Keratinocyte (primary cell): ENCODE results near the gene LYPD6B. TPM values are rescaled to one million over a fixed set of nuclear protein-coding genes. Genes with fewer than 3 reads are reported as not detected.

Experiments
- DNase-seq: peaks from one replicate; pipeline ENCODE4 v3.0.0-alpha.2; 2011; ENCODE audit warnings: low read depth, missing footprints, low spot score
- FAIRE-seq: peaks from 2 replicates; lab custom pipeline; 2011; peaks lifted over from hg19 to GRCh38; lab: Jason Lieb, UNC
- H2AFZ ChIP-seq: 2 replicates; pipeline ENCODE4 v1.6.0; 2012; ENCODE audit warnings: low read length, control low read depth, inconsistent platforms; ENCODE audit not compliant: control insufficient read depth
- H3K27ac ChIP-seq: 2 replicates; pipeline ENCODE4 v1.5.1; 2011; ENCODE audit warnings: low read length; ENCODE audit not compliant: control insufficient read depth, insufficient read depth
- H3K27me3 ChIP-seq: 3 replicates; pipeline ENCODE4 v1.6.0; 2011; ENCODE audit warnings: low read length; ENCODE audit not compliant: control insufficient read depth, insufficient read depth; ENCODE audit errors: extremely low read depth
- H3K36me3 ChIP-seq, 2 experiments: 2 replicates in 1 of 2; 3 replicates in 1 of 2; pipeline ENCODE4 v1.5.1; 2011; ENCODE audit warnings: low read length in 2 of 2, mild to moderate bottlenecking in 1 of 2; ENCODE audit not compliant: control insufficient read depth in 2 of 2, insufficient read depth in 2 of 2; ENCODE audit errors: extremely low read depth in 1 of 2
- H3K4me1 ChIP-seq: 3 replicates; pipeline ENCODE4 v1.5.1; 2011; ENCODE audit warnings: low read length; ENCODE audit not compliant: control insufficient read depth, insufficient read depth; ENCODE audit errors: extremely low read depth
- H3K4me2 ChIP-seq: 3 replicates; pipeline ENCODE4 v1.6.0; 2011; ENCODE audit warnings: low read depth, low read length; ENCODE audit not compliant: control insufficient read depth, insufficient read depth; ENCODE audit errors: extremely low read depth
- H3K4me3 ChIP-seq, 3 experiments: fragments of 200-600 bp in 1 of 3; sonication (generic) in 1 of 3; 2 replicates in 2 of 3; 3 replicates in 1 of 3; pipeline ENCODE4 v1.5.1; 2011 to 2016; ENCODE audit warnings: low read length in 3 of 3, mild to moderate bottlenecking in 3 of 3, control low read depth in 2 of 3, inconsistent platforms in 1 of 3, low read depth in 1 of 3, mixed read lengths in 1 of 3, mixed run types in 1 of 3, moderate library complexity in 1 of 3; ENCODE audit not compliant: control insufficient read depth in 2 of 3, insufficient read depth in 2 of 3; ENCODE audit errors: extremely low read depth in 1 of 3
- H3K79me2 ChIP-seq: 2 replicates; pipeline ENCODE4 v1.6.0; 2012; ENCODE audit warnings: low read length; ENCODE audit not compliant: control insufficient read depth, insufficient read depth
- H3K9ac ChIP-seq: 3 replicates; pipeline ENCODE4 v1.6.0; 2011; ENCODE audit warnings: low read length; ENCODE audit not compliant: control insufficient read depth, insufficient read depth; ENCODE audit errors: extremely low read depth
- H3K9me1 ChIP-seq: 3 replicates; pipeline ENCODE4 v1.6.0; 2011; ENCODE audit warnings: low read length; ENCODE audit not compliant: control insufficient read depth, insufficient read depth; ENCODE audit errors: extremely low read depth
- H3K9me3 ChIP-seq: 2 replicates; pipeline ENCODE4 v1.5.1; 2012; ENCODE audit warnings: low read depth, low read length; ENCODE audit not compliant: control insufficient read depth
- H4K20me1 ChIP-seq: 3 replicates; pipeline ENCODE4 v1.6.0; 2011; ENCODE audit warnings: low read length; ENCODE audit not compliant: control insufficient read depth, insufficient read depth; ENCODE audit errors: extremely low read depth
- EZH2 ChIP-seq: IDR thresholded peaks from one replicate; pipeline ENCODE4 v1.6.1; 2012; ENCODE audit warnings: inconsistent platforms, mild to moderate bottlenecking, low read length, moderate library complexity
- dilution Hi-C: fragments of 300-500 bp; cut with MboI; formaldehyde crosslinking; loops from one replicate; pipeline ENCODE4 v1.7.0; 2020; ENCODE audit warnings: low sequenced_read_pairs; ENCODE audit not compliant: extremely low pct_ligation_motif_present
- polyA plus RNA-seq, 5 experiments: library from polyadenylated mRNA; depleted of rRNA in 3 of 5; stranded (reverse) in 3 of 5; stranded (forward) in 1 of 5; unstranded in 1 of 5; fragments of >200 nt; gene quantifications; 1 replicate in 1 of 5; 2 replicates in 3 of 5; 3 replicates in 1 of 5; pipeline versions ENCODE4 v1.2.1 to v1.2.3, GENCODE V29; 2011 to 2012; ENCODE audit warnings: missing spikeins in 2 of 5, low read depth in 1 of 5, low replicate concordance in 1 of 5
- TF ChIP-seq, protein P1 (sequence below), 3 experiments: IDR thresholded peaks in 1 of 3; conservative IDR thresholded peaks in 1 of 3; optimal IDR thresholded peaks in 1 of 3; 2 replicates in 2 of 3; 3 replicates in 1 of 3; pipeline versions ENCODE3 to v1.5.1; 2011; ENCODE audit warnings: low read length in 3 of 3, mild to moderate bottlenecking in 3 of 3, moderate library complexity in 2 of 3, control low read depth in 1 of 3, inconsistent platforms in 1 of 3; ENCODE audit not compliant: insufficient read depth in 2 of 3; ENCODE audit errors: extremely low read depth in 1 of 3

Gene LYPD6B
- polyA plus RNA-seq, 1 donor (not counting 4 experiments of a cell fraction or from before 2014, with no cell fraction given), result 24.7 TPM

DNA sequence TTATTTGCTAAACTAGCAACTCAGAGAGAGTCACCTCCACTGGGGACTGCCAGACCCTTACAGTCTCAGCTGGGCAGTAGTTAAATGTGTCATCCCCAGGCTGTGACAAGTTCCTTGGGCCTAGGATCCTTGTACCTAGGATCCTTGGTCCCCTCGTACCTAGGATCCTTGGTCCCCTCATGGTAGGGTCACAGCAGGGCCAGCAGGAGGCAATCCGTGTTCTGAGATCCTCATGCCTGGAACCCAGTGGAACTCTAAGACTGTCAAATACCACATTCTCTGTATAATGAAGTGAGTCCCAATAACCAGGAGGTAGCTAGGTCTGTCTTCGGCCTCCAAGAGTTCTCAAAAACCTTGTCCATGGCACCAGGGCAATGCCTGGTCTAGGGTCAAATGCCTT, 60.8 kb downstream of the LYPD6B start:
- Histone ChIP-seq H2AFZ (no peak overlapping the region), H3K27me3 (no peaks in the 10 kb centered on the region), H3K4me3 (no peak overlapping the region), H3K9ac (no peak overlapping the region), H3K36me3 (peaks cover 0 to 2% of the 10 kb centered on the region in 2 experiments), H3K9me1 (no peaks in the 10 kb centered on the region), H4K20me1 (no peaks in the 10 kb centered on the region), H3K4me2 (no peak overlapping the region), H3K27ac (no peak overlapping the region), H3K79me2 (no peaks in the 10 kb centered on the region), H3K9me3 (no peaks in the 10 kb centered on the region), H3K4me1 (peaks cover 22% of the 10 kb centered on the region)
- no peak for TF ChIP-seq EZH2
- TF ChIP-seq, protein P1, sequence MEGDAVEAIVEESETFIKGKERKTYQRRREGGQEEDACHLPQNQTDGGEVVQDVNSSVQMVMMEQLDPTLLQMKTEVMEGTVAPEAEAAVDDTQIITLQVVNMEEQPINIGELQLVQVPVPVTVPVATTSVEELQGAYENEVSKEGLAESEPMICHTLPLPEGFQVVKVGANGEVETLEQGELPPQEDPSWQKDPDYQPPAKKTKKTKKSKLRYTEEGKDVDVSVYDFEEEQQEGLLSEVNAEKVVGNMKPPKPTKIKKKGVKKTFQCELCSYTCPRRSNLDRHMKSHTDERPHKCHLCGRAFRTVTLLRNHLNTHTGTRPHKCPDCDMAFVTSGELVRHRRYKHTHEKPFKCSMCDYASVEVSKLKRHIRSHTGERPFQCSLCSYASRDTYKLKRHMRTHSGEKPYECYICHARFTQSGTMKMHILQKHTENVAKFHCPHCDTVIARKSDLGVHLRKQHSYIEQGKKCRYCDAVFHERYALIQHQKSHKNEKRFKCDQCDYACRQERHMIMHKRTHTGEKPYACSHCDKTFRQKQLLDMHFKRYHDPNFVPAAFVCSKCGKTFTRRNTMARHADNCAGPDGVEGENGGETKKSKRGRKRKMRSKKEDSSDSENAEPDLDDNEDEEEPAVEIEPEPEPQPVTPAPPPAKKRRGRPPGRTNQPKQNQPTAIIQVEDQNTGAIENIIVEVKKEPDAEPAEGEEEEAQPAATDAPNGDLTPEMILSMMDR (optimal IDR thresholded peaks at IDR 0.05 in 1 of 3, IDR thresholded peaks at IDR 0.05 in 1 of 3, conservative IDR thresholded peaks at IDR 0.05 in 1 of 3; ENCODE audit: extremely low read depth in 1 of 3, insufficient read depth in 2 of 3, low read length in 3 of 3), result peak in 1 of 3 experiments; percentile 34
- dilution Hi-C loops, result no loop called here
- DNase-seq, result no peak
- FAIRE-seq, result no peak

DNA sequence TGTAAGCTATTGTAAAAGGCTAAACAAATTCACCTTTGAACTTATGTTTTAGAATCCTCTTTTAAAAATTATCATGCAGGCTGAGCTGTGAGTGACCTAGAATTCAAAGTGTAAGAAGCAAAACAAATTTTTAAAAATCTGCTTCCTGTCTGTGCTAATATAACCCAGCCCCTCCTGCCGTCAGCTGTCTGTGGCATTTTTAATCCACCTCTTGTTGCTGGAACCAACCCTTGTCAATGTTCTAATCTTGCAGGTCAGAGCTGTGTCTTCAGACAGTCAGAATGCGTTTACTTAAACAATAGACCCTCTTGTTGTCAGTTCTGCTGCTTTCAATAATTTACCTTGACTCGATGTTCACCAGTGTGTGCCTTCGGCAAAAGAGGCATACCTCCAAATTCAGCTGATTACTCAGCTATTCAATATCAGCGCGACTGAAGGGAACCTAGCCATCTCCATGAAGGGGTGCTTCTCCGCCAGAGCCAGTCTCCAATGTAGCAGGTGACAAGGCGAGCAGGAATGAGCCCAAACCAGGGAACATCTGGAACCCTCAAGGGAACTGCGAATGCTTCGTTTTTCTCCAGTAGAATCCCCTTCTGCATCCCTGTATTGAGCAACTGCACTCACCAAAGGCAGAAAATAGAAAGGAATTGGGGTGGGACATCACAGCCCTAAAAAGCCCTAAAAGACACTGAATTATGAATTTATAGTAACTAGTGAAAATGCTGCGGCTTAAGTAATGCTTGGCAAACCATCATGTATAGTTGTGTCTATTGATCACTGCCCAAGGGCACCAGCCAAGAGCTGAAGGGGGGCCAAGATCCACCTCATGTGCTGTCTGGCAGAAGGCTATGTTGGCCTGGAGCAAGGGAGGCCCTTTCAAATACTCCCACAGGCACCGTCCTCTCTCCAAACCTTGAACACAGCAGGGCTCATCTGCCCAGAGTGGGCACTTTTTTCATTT, 62.5 kb downstream of the LYPD6B start:
- dilution Hi-C loops, result no loop called here
- H3K9ac ChIP-seq, result no peak overlapping the region
- H3K9me3 ChIP-seq, result no peaks in the 10 kb centered on the region
- H3K36me3 ChIP-seq, result peaks cover 0 to 2% of the 10 kb centered on the region in 2 experiments
- H4K20me1 ChIP-seq, result no peaks in the 10 kb centered on the region
- peak; percentile 85 for FAIRE-seq
- peaks cover 24% of the 10 kb centered on the region for H3K4me1 ChIP-seq
- peak overlapping the region; percentile 4 for H3K27ac ChIP-seq
- H3K4me2 ChIP-seq, result peak overlapping the region; percentile 61
- peak; percentile 19 for DNase-seq
- peak overlapping the region in 1 of 3 experiments; percentile 7 for H3K4me3 ChIP-seq
- no peaks in the 10 kb centered on the region for H3K79me2 ChIP-seq
- H3K9me1 ChIP-seq, result no peaks in the 10 kb centered on the region
- peak overlapping the region; percentile 17 for H2AFZ ChIP-seq
- no peaks in the 10 kb centered on the region for H3K27me3 ChIP-seq
- TF ChIP-seq, protein P1 (optimal IDR thresholded peaks at IDR 0.05 in 1 of 3, IDR thresholded peaks at IDR 0.05 in 1 of 3, conservative IDR thresholded peaks at IDR 0.05 in 1 of 3; ENCODE audit: extremely low read depth in 1 of 3, insufficient read depth in 2 of 3, low read length in 3 of 3), result no peak
- no peak for TF ChIP-seq EZH2
